Measurements from ENCODE around the gene BRAT1.

DNA sequence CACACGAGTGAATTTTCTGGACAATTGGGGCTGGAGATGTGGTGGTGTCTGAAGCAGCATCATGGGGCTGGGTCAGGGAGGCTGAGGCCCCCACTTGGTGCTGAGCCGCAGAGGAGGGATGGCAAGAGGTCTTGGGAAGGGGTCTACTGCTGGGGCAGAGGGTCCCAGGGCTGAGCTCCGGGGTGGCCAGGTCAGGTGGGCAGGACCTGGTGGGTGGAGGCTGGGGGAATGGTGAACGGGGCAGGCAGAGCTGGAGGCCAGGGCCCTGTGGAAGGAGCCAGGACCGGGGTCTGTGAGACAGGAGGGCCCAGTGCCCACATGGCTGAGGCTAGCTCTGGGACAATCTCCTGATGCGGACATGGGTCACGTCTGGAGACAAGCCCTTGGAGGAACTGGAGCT is 56.1 kb downstream of the BRAT1 start:
- no peak for TF ChIP-seq CTCF (IDR thresholded peaks at IDR 0.05)
- TF ChIP-seq POLR2A (IDR thresholded peaks at IDR 0.05): no peak
